OCI-LY1 (cell line): ENCODE data around the gene CRYM.

Experiments used
- H2AFZ ChIP-seq: fragments of 200-600 bp; sonication (generic), shearing (Covaris generic); 2 replicates; pipeline ENCODE4 v1.6.0; 2014; ENCODE audit warnings: antibody characterized with exemption, mild to moderate bottlenecking, low read length
- H3F3A ChIP-seq: fragments of 200-600 bp; sonication (generic), shearing (Covaris generic); 2 replicates; pipeline ENCODE4 v1.6.0; 2014; ENCODE audit warnings: mild to moderate bottlenecking, antibody characterized with exemption, low read length, moderate library complexity; ENCODE audit not compliant: insufficient read depth
- H3K27ac ChIP-seq: fragments of 200-600 bp; sonication (generic); 2 replicates; pipeline ENCODE4 v1.5.1; 2014; ENCODE audit warnings: low read length, mixed run types, mild to moderate bottlenecking, low read depth; ENCODE audit not compliant: poor library complexity, severe bottlenecking
- H3K27me3 ChIP-seq: fragments of 200-600 bp; sonication (generic); 2 replicates; pipeline ENCODE4 v1.6.0; 2014; ENCODE audit warnings: antibody characterized with exemption, mild to moderate bottlenecking, low read length, moderate library complexity; ENCODE audit not compliant: insufficient read depth
- H3K36me3 ChIP-seq: fragments of 200-600 bp; sonication (generic); 2 replicates; pipeline ENCODE4 v1.6.1; 2014; ENCODE audit warnings: mild to moderate bottlenecking, antibody characterized with exemption, low read length, moderate library complexity, mixed read lengths; ENCODE audit not compliant: insufficient read depth
- H3K4me1 ChIP-seq: fragments of 200-600 bp; sonication (generic); 2 replicates; pipeline ENCODE4 v1.5.1; 2014; ENCODE audit warnings: mild to moderate bottlenecking, low read length, moderate library complexity; ENCODE audit not compliant: insufficient read depth, severe bottlenecking
- H3K4me2 ChIP-seq: fragments of 200-600 bp; sonication (generic), shearing (Covaris generic); 2 replicates; pipeline ENCODE4 v1.6.1; 2014; ENCODE audit warnings: low read length
- H3K4me3 ChIP-seq: fragments of 200-600 bp; sonication (generic); 2 replicates; pipeline ENCODE4 v1.5.1; 2014; ENCODE audit warnings: low read length, low read depth, mild to moderate bottlenecking, mixed read lengths; ENCODE audit not compliant: poor library complexity, severe bottlenecking
- H3K79me2 ChIP-seq: fragments of 200-600 bp; shearing (Covaris generic); 2 replicates; pipeline ENCODE4 v1.6.1; 2016; ENCODE audit warnings: mixed run types, low read length, mixed read lengths; ENCODE audit not compliant: insufficient read depth
- H3K9ac ChIP-seq: fragments of 200-600 bp; sonication (generic), shearing (Covaris generic); 2 replicates; pipeline ENCODE4 v1.6.1; 2014; ENCODE audit warnings: mild to moderate bottlenecking, low read length, mixed read lengths
- H3K9me2 ChIP-seq: fragments of 200-600 bp; sonication (generic), shearing (Covaris generic); 2 replicates; pipeline ENCODE4 v1.6.1; 2014; ENCODE audit warnings: low read depth, mild to moderate bottlenecking, low read length, mixed read lengths
- H3K9me3 ChIP-seq: fragments of 200-600 bp; shearing (Covaris generic); 2 replicates; pipeline ENCODE4 v1.6.1; 2014; ENCODE audit warnings: low read length, mixed read lengths
- H4K20me1 ChIP-seq: fragments of 200-600 bp; sonication (generic), shearing (Covaris generic); 2 replicates; pipeline ENCODE4 v1.6.0; 2016; ENCODE audit warnings: mild to moderate bottlenecking, low read length; ENCODE audit not compliant: insufficient read depth
- EZH2 ChIP-seq: fragments of 200-600 bp; sonication (generic), shearing (Covaris generic); IDR thresholded peaks from 2 replicates; pipeline ENCODE4 v1.8.0; 2017; ENCODE audit warnings: borderline replicate concordance, mixed run types, mild to moderate bottlenecking, antibody characterized with exemption, low read length, moderate library complexity, mixed read lengths
- TF ChIP-seq, protein P1 (sequence below): fragments of 200-600 bp; sonication (generic), shearing (Covaris generic); IDR thresholded peaks from 2 replicates; pipeline ENCODE4 v1.5.1; 2017; ENCODE audit warnings: mild to moderate bottlenecking, antibody characterized with exemption, low read length, moderate library complexity, mixed read lengths

Gene CRYM

DNA sequence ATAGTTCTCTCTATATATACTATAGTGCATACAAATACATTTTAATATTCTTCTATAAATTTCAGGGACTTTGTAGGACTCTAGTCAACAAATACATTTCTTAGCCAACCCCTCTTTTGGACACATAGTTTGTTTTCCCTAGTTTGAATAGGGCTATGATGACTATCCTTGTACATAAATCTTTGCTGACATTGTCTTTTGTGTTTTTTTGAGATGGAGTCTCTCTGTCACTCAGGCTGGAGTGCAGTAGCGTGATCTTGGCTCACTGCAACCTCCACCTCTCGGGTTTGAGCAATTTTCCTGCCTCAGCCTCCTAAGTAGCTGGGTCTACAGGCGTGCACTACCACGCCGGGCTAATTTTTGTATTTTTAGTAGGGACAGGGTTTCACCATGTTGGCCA is 41.3 kb downstream of the CRYM start:
- Histone ChIP-seq H3K4me2 (no peak overlapping the region), H3K9me3 (no peaks in the 10 kb centered on the region), H3F3A (no peaks in the 10 kb centered on the region), H3K4me3 (no peak overlapping the region), H3K9ac (no peak overlapping the region), H3K4me1 (no peaks in the 10 kb centered on the region), H2AFZ (no peak overlapping the region), H3K9me2 (no peaks in the 10 kb centered on the region), H3K79me2 (no peaks in the 10 kb centered on the region), H3K36me3 (no peaks in the 10 kb centered on the region), H3K27ac (no peak overlapping the region), H3K27me3 (no peaks in the 10 kb centered on the region), H4K20me1 (no peaks in the 10 kb centered on the region)
- no peak for TF ChIP-seq EZH2
- TF ChIP-seq, protein P1, sequence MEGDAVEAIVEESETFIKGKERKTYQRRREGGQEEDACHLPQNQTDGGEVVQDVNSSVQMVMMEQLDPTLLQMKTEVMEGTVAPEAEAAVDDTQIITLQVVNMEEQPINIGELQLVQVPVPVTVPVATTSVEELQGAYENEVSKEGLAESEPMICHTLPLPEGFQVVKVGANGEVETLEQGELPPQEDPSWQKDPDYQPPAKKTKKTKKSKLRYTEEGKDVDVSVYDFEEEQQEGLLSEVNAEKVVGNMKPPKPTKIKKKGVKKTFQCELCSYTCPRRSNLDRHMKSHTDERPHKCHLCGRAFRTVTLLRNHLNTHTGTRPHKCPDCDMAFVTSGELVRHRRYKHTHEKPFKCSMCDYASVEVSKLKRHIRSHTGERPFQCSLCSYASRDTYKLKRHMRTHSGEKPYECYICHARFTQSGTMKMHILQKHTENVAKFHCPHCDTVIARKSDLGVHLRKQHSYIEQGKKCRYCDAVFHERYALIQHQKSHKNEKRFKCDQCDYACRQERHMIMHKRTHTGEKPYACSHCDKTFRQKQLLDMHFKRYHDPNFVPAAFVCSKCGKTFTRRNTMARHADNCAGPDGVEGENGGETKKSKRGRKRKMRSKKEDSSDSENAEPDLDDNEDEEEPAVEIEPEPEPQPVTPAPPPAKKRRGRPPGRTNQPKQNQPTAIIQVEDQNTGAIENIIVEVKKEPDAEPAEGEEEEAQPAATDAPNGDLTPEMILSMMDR = no peak

DNA sequence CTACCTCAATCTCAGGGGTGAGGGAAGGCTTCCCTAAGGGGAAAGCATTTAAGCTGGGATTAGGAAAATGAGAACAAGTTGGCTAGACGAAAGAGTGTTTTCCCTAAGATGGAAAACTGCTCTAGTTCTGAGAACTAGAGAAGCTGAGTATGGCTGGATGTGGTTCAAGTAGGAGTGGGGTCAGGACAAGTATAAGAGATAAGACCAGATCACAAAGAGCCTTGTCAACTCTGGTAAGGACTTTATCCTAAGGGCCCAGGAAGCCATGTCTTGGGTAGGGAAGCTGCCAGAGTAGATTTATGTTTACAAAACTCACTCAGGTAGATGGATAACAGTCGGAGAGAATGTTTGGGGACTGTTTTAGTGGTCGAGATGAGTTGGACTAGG is 42.9 kb downstream of the CRYM start:
- no peak overlapping the region for H3K4me3 ChIP-seq
- TF ChIP-seq EZH2 = no peak
- TF ChIP-seq, protein P1 = no peak

DNA sequence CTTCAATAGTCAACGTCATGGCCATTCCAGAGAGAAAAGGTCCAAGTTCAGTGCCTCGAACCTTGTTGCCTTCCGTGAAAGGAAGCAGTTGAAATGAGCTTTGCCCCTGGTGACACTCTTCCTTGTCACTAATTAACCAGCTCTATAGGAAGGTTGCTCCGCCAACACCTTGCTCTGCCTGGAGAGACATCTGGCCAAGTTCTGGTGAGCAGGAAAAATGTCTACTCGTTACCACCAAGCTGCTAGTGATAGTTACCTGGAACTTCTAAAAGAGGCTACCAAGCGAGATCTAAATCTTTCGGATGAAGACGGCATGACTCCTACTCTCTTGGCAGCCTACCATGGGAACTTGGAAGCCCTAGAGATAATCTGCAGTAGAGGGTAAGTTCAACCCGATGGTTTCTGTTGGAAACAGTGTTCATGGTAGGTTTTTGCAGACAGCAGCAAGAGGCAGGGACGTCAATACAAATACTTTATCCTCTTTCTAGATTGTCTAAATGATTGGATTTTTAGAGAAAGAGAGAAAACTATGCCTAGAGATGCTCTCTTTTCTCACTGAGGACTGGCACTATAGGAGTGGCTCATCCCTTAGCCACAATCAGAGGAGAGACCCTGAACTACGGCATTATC is 44.5 kb downstream of the CRYM start, which contains the start of gene ANKS4B:
Gene ANKS4B (plus strand): TSS at position 179 of the 630 bp plus-strand sequence. CDS start 39 bp downstream, at position 218.
- TF ChIP-seq, protein P1 = no peak
- TF ChIP-seq EZH2 = no peak
- no peak within 1 kb of the TSS for H3K9ac ChIP-seq
- H3K27me3 ChIP-seq = no peaks in the 10 kb centered on the region

More for the DNA sequence above, 42.9 kb downstream of the CRYM start:
- no peaks in the 10 kb centered on the region for H3K27me3 ChIP-seq
- H3K27ac ChIP-seq = no peak overlapping the region
- H3K4me1 ChIP-seq = no peaks in the 10 kb centered on the region
- no peaks in the 10 kb centered on the region for H3F3A ChIP-seq
- H3K36me3 ChIP-seq = no peaks in the 10 kb centered on the region
- no peak overlapping the region for H2AFZ ChIP-seq
- no peaks in the 10 kb centered on the region for H3K79me2 ChIP-seq
- H3K9me2 ChIP-seq = no peaks in the 10 kb centered on the region
- no peak overlapping the region for H3K4me2 ChIP-seq
- no peaks in the 10 kb centered on the region for H4K20me1 ChIP-seq
- no peak overlapping the region for H3K9ac ChIP-seq
- no peaks in the 10 kb centered on the region for H3K9me3 ChIP-seq

More for the DNA sequence above, 44.5 kb downstream of the CRYM start, which contains the start of gene ANKS4B:
- no peak within 1 kb of the TSS for H3K27ac ChIP-seq
- H3K4me1 ChIP-seq = no peaks in the 10 kb centered on the region
- no peaks in the 10 kb centered on the region for H3K79me2 ChIP-seq
- no peaks in the 10 kb centered on the region for H4K20me1 ChIP-seq
- H3K9me2 ChIP-seq = no peaks in the 10 kb centered on the region
- H3K9me3 ChIP-seq = no peaks in the 10 kb centered on the region
- H2AFZ ChIP-seq = no peak within 1 kb of the TSS
- H3F3A ChIP-seq = no peaks in the 10 kb centered on the region
- no peaks in the 10 kb centered on the region for H3K36me3 ChIP-seq
- H3K4me2 ChIP-seq = no peak within 1 kb of the TSS
- H3K4me3 ChIP-seq = no peak within 1 kb of the TSS
